WTC11 (cell line): ENCODE measurements around the gene TMEM272. TPM values are rescaled to one million over a fixed set of nuclear protein-coding genes. Genes with fewer than 3 reads are reported as not detected.
A peak's percentile ranks its signal among the peaks of the same experiment; 100 is the strongest.

ENCODE experiments used
- ATAC-seq: fragments of 200-7000 bp; cut with Tn5 transposase; 2 replicates; pipeline ENCODE4 v1.10.0; 2021; ENCODE audit warnings: mild to moderate bottlenecking, moderate library complexity
- CTCF ChIA-PET: fragments of 300-600 bp; sonication (Branson Sonifier 250); formaldehyde crosslinking; loops from one replicate; lab custom pipeline; 2021; ENCODE audit warnings: antibody characterized with exemption; lab: Charles Lee
- POLR2A ChIA-PET: fragments of 350-600 bp; sonication (Branson Sonifier 250); formaldehyde crosslinking; loops from one replicate; lab custom pipeline; 2021; ENCODE audit warnings: antibody characterized with exemption; lab: Charles Lee
- DNase-seq: peaks from one replicate; pipeline ENCODE4 v3.0.0; 2021; ENCODE audit warnings: low spot score
- H3K27ac Mint-ChIP-seq: 2 replicates; pipeline ENCODE4 v1.8.0; 2021; ENCODE audit warnings: mixed read lengths
- H3K27me3 Mint-ChIP-seq: 2 replicates; pipeline ENCODE4 v1.8.0; 2021; ENCODE audit warnings: low read depth, mild to moderate bottlenecking, moderate library complexity, mixed read lengths
- H3K36me3 Mint-ChIP-seq: 2 replicates; pipeline ENCODE4 v1.8.0; 2021; ENCODE audit warnings: mixed read lengths
- H3K4me1 Mint-ChIP-seq: 2 replicates; pipeline ENCODE4 v1.8.0; 2022; ENCODE audit warnings: mixed read lengths
- H3K4me3 Mint-ChIP-seq: 2 replicates; pipeline ENCODE4 v1.8.0; 2021; ENCODE audit warnings: mild to moderate bottlenecking, moderate library complexity, mixed read lengths
- H3K9me3 Mint-ChIP-seq: 2 replicates; pipeline ENCODE4 v1.8.0; 2021; ENCODE audit warnings: mixed read lengths
- ATF1 ChIP-seq: sonication (generic); formaldehyde crosslinking; IDR thresholded peaks from 2 replicates; pipeline ENCODE4 v1.8.1; 2023; ENCODE audit warnings: mild to moderate bottlenecking, moderate library complexity, missing genetic modification reagents
- ATF6 ChIP-seq: sonication (generic); formaldehyde crosslinking; IDR thresholded peaks from 2 replicates; pipeline ENCODE4 v1.8.1; 2023; ENCODE audit warnings: mild to moderate bottlenecking, missing genetic modification reagents
- CREB1 ChIP-seq: sonication (generic); formaldehyde crosslinking; IDR thresholded peaks from 2 replicates; pipeline ENCODE4 v1.8.0; 2023; ENCODE audit warnings: mild to moderate bottlenecking, missing genetic modification reagents
- FOXK1 ChIP-seq: sonication (generic); formaldehyde crosslinking; IDR thresholded peaks from 2 replicates; pipeline ENCODE4 v1.8.0; 2022; ENCODE audit warnings: mild to moderate bottlenecking, moderate library complexity, missing genetic modification reagents
- FOXP1 ChIP-seq: sonication (generic); formaldehyde crosslinking; IDR thresholded peaks from 2 replicates; pipeline ENCODE4 v1.8.0; 2022; ENCODE audit warnings: missing genetic modification reagents, mild to moderate bottlenecking, moderate library complexity, borderline replicate concordance
- FOXP4 ChIP-seq: sonication (generic); formaldehyde crosslinking; IDR thresholded peaks from 2 replicates; pipeline ENCODE4 v1.8.0; 2022; ENCODE audit warnings: mild to moderate bottlenecking, missing genetic modification reagents
- GRHL2 ChIP-seq: fragments of 250-450 bp; sonication (Bioruptor Pico); IDR thresholded peaks from 2 replicates; pipeline ENCODE4 v1.8.0; 2022; ENCODE audit warnings: mild to moderate bottlenecking, moderate library complexity; ENCODE audit not compliant: insufficient replicate concordance, severe bottlenecking
- JAZF1 ChIP-seq: fragments of 250-450 bp; sonication (Bioruptor Pico); IDR thresholded peaks from 2 replicates; pipeline ENCODE4 v1.9.0; 2021; ENCODE audit warnings: moderate library complexity, mild to moderate bottlenecking, inconsistent platforms
- KAT7 ChIP-seq: sonication (generic); formaldehyde crosslinking; IDR thresholded peaks from 2 replicates; pipeline ENCODE4 v1.8.1; 2023; ENCODE audit warnings: missing genetic modification reagents, mild to moderate bottlenecking, borderline replicate concordance
- NFE2L1 ChIP-seq: sonication (generic); formaldehyde crosslinking; IDR thresholded peaks from 2 replicates; pipeline ENCODE4 v1.8.1; 2023; ENCODE audit warnings: missing genetic modification reagents
- NR1H2 ChIP-seq: sonication (generic); formaldehyde crosslinking; IDR thresholded peaks from 2 replicates; pipeline ENCODE4 v1.9.0; 2021; ENCODE audit warnings: mild to moderate bottlenecking, moderate library complexity, missing genetic modification reagents
- RELA ChIP-seq: sonication (generic); formaldehyde crosslinking; IDR thresholded peaks from 2 replicates; pipeline ENCODE4 v1.8.1; 2022; ENCODE audit warnings: missing genetic modification reagents, mild to moderate bottlenecking, borderline replicate concordance
- RORB ChIP-seq: fragments of 250-450 bp; sonication (Bioruptor Pico); IDR thresholded peaks from 2 replicates; pipeline ENCODE4 v1.9.0; 2021; ENCODE audit warnings: mild to moderate bottlenecking
- TP53 ChIP-seq: sonication (generic); formaldehyde crosslinking; IDR thresholded peaks from 2 replicates; pipeline ENCODE4 v1.8.1; 2023; ENCODE audit warnings: mild to moderate bottlenecking, missing genetic modification reagents
- ZBTB21 ChIP-seq: sonication (generic); formaldehyde crosslinking; IDR thresholded peaks from 2 replicates; pipeline ENCODE4 v1.8.1; 2023; ENCODE audit warnings: mild to moderate bottlenecking, missing genetic modification reagents, borderline replicate concordance
- ZNF121 ChIP-seq: sonication (generic); formaldehyde crosslinking; IDR thresholded peaks from 2 replicates; pipeline ENCODE4 v1.8.0; 2023; ENCODE audit warnings: missing genetic modification reagents
- ZNF138 ChIP-seq: sonication (generic); formaldehyde crosslinking; conservative IDR thresholded peaks from 2 replicates; pipeline ENCODE4 v1.8.1; 2022; ENCODE audit warnings: mild to moderate bottlenecking, moderate library complexity, missing genetic modification reagents
- ZNF281 ChIP-seq: sonication (generic); formaldehyde crosslinking; IDR thresholded peaks from 2 replicates; pipeline ENCODE4 v1.8.0; 2023; ENCODE audit warnings: mild to moderate bottlenecking, missing genetic modification reagents
- ZNF512 ChIP-seq: sonication (generic); formaldehyde crosslinking; IDR thresholded peaks from 2 replicates; pipeline ENCODE4 v1.8.1; 2022; ENCODE audit warnings: missing genetic modification reagents, borderline replicate concordance
- total RNA-seq: library from RNA; stranded (reverse); gene quantifications from 3 replicates; pipeline ENCODE4 v1.2.3, GENCODE V29; 2021
- TF ChIP-seq, protein P1 (sequence below): sonication (generic); formaldehyde crosslinking; conservative IDR thresholded peaks from 2 replicates; pipeline ENCODE4 v1.8.1; 2022; ENCODE audit warnings: mild to moderate bottlenecking, missing genetic modification reagents

TMEM272 gene
- total RNA-seq, 1 experiment from 2014 or later: not detected

DNA sequence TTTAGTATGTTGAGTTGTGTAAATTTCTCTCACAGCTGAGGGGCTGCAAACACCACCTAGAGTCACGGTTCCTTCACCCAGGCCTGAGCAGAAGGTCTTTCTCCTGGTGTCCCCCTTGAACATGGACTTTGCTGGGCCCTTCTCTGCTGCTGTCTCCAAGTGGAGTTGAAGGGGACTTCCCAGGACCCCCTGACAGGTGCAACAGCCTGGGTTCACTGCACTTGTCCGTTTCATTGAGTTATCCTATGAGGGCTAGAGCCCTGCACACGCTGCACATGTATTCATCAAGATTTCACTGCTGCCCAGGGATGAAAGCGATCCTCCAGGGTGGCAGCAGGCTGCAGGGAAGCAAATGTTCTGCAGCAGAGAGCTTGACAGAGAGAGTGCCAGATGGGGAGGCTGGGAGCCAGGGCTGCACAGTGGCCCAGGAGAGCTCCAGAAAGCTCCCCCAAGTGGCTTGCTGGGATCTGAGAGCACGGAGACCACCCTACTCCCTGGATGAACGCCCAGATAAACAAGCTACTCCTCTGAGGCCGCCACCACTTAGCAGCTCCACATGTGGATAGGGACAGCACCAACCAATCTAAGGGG is 10.3 kb downstream of the TMEM272 start:
- Mint-ChIP-seq H3K27ac (no peak overlapping the region), H3K36me3 (no peaks in the 10 kb centered on the region), H3K4me3 (no peak overlapping the region), H3K9me3 (no peaks in the 10 kb centered on the region), H3K4me1 (peaks cover 5% of the 10 kb centered on the region), H3K27me3 (no peaks in the 10 kb centered on the region)
- no peak for TF ChIP-seq NFE2L1 (CRISPR knock-in tag)
- no peak for TF ChIP-seq RORB (CRISPR knock-in tag)
- TF ChIP-seq ZBTB21 (CRISPR knock-in tag): no peak
- TF ChIP-seq ZNF512 (CRISPR knock-in tag): no peak
- no peak for TF ChIP-seq ZNF281 (CRISPR knock-in tag)
- TF ChIP-seq KAT7 (CRISPR knock-in tag): no peak
- no peak for TF ChIP-seq ZNF121 (CRISPR knock-in tag)
- TF ChIP-seq CREB1 (CRISPR knock-in tag): no peak
- TF ChIP-seq TP53 (CRISPR knock-in tag): no peak
- DNase-seq: no peak
- POLR2A ChIA-PET: interaction anchor here (0.7 kb wide), 2 partner anchors 37 to 736 kb away, joined by 3 to 4 read pairs; no protein-coding TSS in a partner anchor
- CTCF ChIA-PET: interaction anchor here (1.1 to 5.2 kb wide), 8 partner anchors 10 to 294 kb away, joined by 3 to 33 read pairs (median 4); partner anchors contain the start of gene TMEM272
- ATAC-seq: no peak

DNA sequence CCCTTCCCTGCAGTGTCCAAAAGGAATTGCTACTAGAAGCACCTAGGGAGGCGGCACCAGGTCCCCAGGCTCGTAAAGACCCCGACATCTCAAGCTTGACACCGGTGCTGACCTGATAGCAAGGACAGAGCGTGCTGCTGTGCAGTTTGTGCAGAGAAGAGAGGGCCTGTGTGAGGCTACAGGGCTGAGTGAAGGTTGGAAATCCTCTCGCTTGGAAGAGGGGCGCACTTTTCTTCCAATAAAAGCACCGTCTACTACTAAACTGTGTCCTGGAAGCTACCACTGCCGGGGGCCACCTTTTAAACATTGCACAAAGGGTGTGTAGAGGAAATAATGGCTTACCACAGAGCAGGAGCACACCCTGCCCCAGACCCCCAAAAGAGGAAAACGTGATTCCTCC is 11.0 kb downstream of the TMEM272 start:
- TF ChIP-seq JAZF1 (no peak), ATF1 (CRISPR knock-in tag) (no peak), ZNF121 (CRISPR knock-in tag) (no peak), GRHL2 (CRISPR knock-in tag) (no peak), FOXP1 (CRISPR knock-in tag) (no peak), NR1H2 (CRISPR knock-in tag) (no peak), RELA (no peak)
- H3K4me3 Mint-ChIP-seq: no peak overlapping the region
- no peaks in the 10 kb centered on the region for H3K36me3 Mint-ChIP-seq
- CTCF ChIA-PET: interaction anchor here (1.1 to 5.2 kb wide), 5 partner anchors 11 to 294 kb away, joined by 3 to 33 read pairs (median 5); partner anchors contain the start of gene TMEM272
- ATAC-seq (no peak), DNase-seq (no peak)
- no peaks in the 10 kb centered on the region for H3K27me3 Mint-ChIP-seq
- H3K9me3 Mint-ChIP-seq: no peaks in the 10 kb centered on the region
- H3K27ac Mint-ChIP-seq: no peak overlapping the region
- peaks cover 5% of the 10 kb centered on the region for H3K4me1 Mint-ChIP-seq
- POLR2A ChIA-PET: no interaction called here

DNA sequence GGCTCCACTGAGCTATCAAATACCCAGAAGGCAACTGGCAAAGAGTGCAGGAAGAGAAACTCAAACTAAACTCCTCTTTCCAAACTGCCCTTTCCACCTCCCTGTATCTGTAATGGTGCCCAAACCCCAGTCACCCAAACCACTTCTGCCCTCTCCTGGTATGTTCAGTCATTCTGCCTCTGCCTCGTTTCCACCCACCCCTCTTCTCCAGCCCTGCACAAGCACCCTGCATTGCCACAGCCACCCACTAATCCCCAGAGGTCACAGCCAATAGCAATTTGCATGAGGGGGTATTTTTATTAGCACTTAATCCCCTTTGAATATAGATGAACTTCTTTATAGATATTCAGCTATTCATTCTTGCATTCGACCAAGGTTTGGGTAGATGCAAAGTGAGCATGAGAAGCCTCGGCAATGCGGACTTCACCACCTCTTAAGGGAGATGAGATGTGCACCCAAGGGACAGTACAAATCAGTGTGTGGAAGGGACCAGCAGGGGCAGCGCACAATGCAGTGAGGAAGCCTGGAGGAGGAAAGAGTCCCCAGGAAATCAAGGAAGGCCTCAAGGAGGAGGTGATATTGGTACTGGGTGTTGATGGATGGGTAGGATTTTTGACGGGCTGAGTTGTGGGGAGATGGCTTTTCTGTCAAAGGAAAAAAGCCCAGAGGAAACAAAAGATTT is 12.4 kb downstream of the TMEM272 start:
- no peaks in the 10 kb centered on the region; the same call in 1 of the 2 replicates for H3K27me3 Mint-ChIP-seq
- CTCF ChIA-PET: interaction anchor here (1.2 to 5.2 kb wide), 6 partner anchors 12 to 707 kb away, joined by 3 to 33 read pairs (median 6); partner anchors contain the start of gene TMEM272
- TF ChIP-seq ZNF512 (CRISPR knock-in tag): no peak
- no peak for TF ChIP-seq FOXK1 (CRISPR knock-in tag)
- no peak for TF ChIP-seq ZNF121 (CRISPR knock-in tag)
- no peak for TF ChIP-seq FOXP1 (CRISPR knock-in tag)
- TF ChIP-seq ZNF138 (CRISPR knock-in tag): no peak
- no peak for TF ChIP-seq FOXP4
- TF ChIP-seq, protein P1, sequence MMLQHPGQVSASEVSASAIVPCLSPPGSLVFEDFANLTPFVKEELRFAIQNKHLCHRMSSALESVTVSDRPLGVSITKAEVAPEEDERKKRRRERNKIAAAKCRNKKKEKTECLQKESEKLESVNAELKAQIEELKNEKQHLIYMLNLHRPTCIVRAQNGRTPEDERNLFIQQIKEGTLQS (CRISPR knock-in tag): no peak
- TF ChIP-seq ATF6 (CRISPR knock-in tag): no peak

More for the DNA sequence above, 12.4 kb downstream of the TMEM272 start:
- H3K27ac Mint-ChIP-seq: no peak overlapping the region
- H3K4me3 Mint-ChIP-seq: no peak overlapping the region
- POLR2A ChIA-PET: no interaction called here
- ATAC-seq: peak; percentile 90
- DNase-seq: no peak
- no peaks in the 10 kb centered on the region for H3K9me3 Mint-ChIP-seq
- H3K36me3 Mint-ChIP-seq: no peaks in the 10 kb centered on the region
- H3K4me1 Mint-ChIP-seq: peaks cover 5% of the 10 kb centered on the region
